RPMI8226 (cell line): ENCODE results near the gene SLC17A2.
A peak's percentile ranks its signal among the peaks of the same experiment; 100 is the strongest.

Experiments
- DNase-seq: peaks from one replicate; pipeline ENCODE4 v3.0.0-alpha.2; 2015

The SLC17A2 gene

GRCh38 chr6:25882051-25882496 is 48.4 kb downstream of the SLC17A2 start:
- peak; percentile 68 for DNase-seq

- DNase-seq, result no peak
Measured at GRCh38 chr6:25880601-25881000, 49.9 kb downstream of the SLC17A2 start.

- DNase-seq, result no peak
Measured at GRCh38 chr6:25878721-25879322, 51.7 kb downstream of the SLC17A2 start.

- no peak for DNase-seq
Measured at GRCh38 chr6:25875926-25876602, 54.4 kb downstream of the SLC17A2 start.

GRCh38 chr6:25875563-25875905 is 55.0 kb downstream of the SLC17A2 start:
- no peak for DNase-seq

- DNase-seq, result no peak
Measured at GRCh38 chr6:25874822-25875562, 55.5 kb downstream of the SLC17A2 start.

GRCh38 chr6:25874118-25874517 is 56.4 kb downstream of the SLC17A2 start, which contains the start of gene SLC17A3:
SLC17A3 (minus strand) TSS chr6:25874243; CDS start chr6:25868387, 5,856 bp downstream.
- no peak for DNase-seq

GRCh38 chr6:25872814-25873213 is 57.7 kb downstream of the SLC17A2 start:
- DNase-seq, result no peak

- no peak for DNase-seq
Measured at GRCh38 chr6:25869840-25870239, 60.7 kb downstream of the SLC17A2 start.

- DNase-seq, result no peak
Measured at GRCh38 chr6:25868436-25869183, 61.9 kb downstream of the SLC17A2 start.

- no peak for DNase-seq
Measured at GRCh38 chr6:25866011-25866410, 64.5 kb downstream of the SLC17A2 start.

GRCh38 chr6:25863360-25863759 is 67.1 kb downstream of the SLC17A2 start:
- no peak for DNase-seq
